BJ (cell line): ENCODE measurements around the gene RECQL5. TPM values are rescaled to one million over a fixed set of nuclear protein-coding genes. Genes with fewer than 3 reads are reported as not detected.

Source experiments
- CTCF ChIA-PET: fragments of 350-600 bp; formaldehyde crosslinking; extraction: SDS; loops from one replicate; lab custom pipeline; 2021; ENCODE audit warnings: antibody characterized with exemption, inconsistent platforms; lab: Yijun Ruan, JAX
- POLR2A ChIA-PET: fragments of 300-600 bp; sonication (Branson Sonifier 250); formaldehyde crosslinking; extraction: SDS; loops from one replicate; lab custom pipeline; 2021; ENCODE audit warnings: antibody characterized with exemption; lab: Charles Lee
- DNase-seq: peaks from one replicate; pipeline ENCODE4 v3.0.0-alpha.2; 2011; ENCODE audit warnings: low read depth
- H3K27me3 ChIP-seq: 2 replicates; pipeline ENCODE4 v1.6.0; 2011; ENCODE audit warnings: low read length; ENCODE audit not compliant: control insufficient read depth, insufficient read depth
- H3K36me3 ChIP-seq: 2 replicates; pipeline ENCODE4 v1.5.1; 2011; ENCODE audit warnings: low read length; ENCODE audit not compliant: control insufficient read depth, insufficient read depth
- H3K4me3 ChIP-seq: 2 replicates; pipeline ENCODE4 v1.5.1; 2011; ENCODE audit warnings: low read depth, mild to moderate bottlenecking, control low read depth, low read length
- CTCF ChIP-seq: IDR thresholded peaks from 2 replicates; pipeline ENCODE4 v1.5.1; 2011; ENCODE audit warnings: low read depth, mild to moderate bottlenecking, control low read depth, inconsistent platforms, low read length, moderate library complexity; ENCODE audit not compliant: insufficient read depth
- polyA plus RNA-seq: library from polyadenylated mRNA; depleted of rRNA; stranded (reverse); fragments of >200 nt; gene quantifications from 2 replicates; pipeline ENCODE4 v1.2.3, GENCODE V29; 2011

Gene RECQL5
- polyA plus RNA-seq, 1 experiment: 14.2 TPM

- ChIA-PET CTCF (interaction anchor here (0.7 to 3.7 kb wide), 11 partner anchors 8 to 154 kb away, joined by 3 to 44 read pairs (median 5); partner anchors contain the start of gene SMIM5), POLR2A (interaction anchor here (1.5 kb wide), 1 partner anchor 12 kb away, joined by 4 read pairs; no protein-coding TSS in a partner anchor)
- peak; percentile 93 for DNase-seq
- Histone ChIP-seq H3K36me3 (peaks cover 7% of the 10 kb centered on the region; the same call in 1 of the 2 replicates), H3K27me3 (no peaks in the 10 kb centered on the region), H3K4me3 (no peak overlapping the region)
- peak; percentile 47 for TF ChIP-seq CTCF
Observed at GRCh38 chr17:75693500-75694481, 26.8 kb upstream of the RECQL5 start.

- no peak for TF ChIP-seq CTCF
- no peak overlapping the region for H3K4me3 ChIP-seq
- peaks cover 8% of the 10 kb centered on the region for H3K36me3 ChIP-seq
- no peaks in the 10 kb centered on the region for H3K27me3 ChIP-seq
- CTCF ChIA-PET: interaction anchor here (0.9 to 3.7 kb wide), 8 partner anchors 10 to 61 kb away, joined by 3 to 44 read pairs (median 7); partner anchors contain the start of gene SMIM5
- POLR2A ChIA-PET: interaction anchor here (0.5 to 1.5 kb wide), 2 partner anchors 11 to 18 kb away, joined by 3 to 4 read pairs; no protein-coding TSS in a partner anchor
- DNase-seq: no peak
Observed at GRCh38 chr17:75692976-75693375, 26.0 kb upstream of the RECQL5 start.

- no peak for DNase-seq
- TF ChIP-seq CTCF: no peak
- ChIA-PET POLR2A (no interaction called here), CTCF (interaction anchor here (1.7 to 3.7 kb wide), 5 partner anchors 9 to 59 kb away, joined by 5 to 44 read pairs (median 17); partner anchors contain the start of gene SMIM5)
- Histone ChIP-seq H3K36me3 (peaks cover 7% of the 10 kb centered on the region), H3K4me3 (no peak overlapping the region), H3K27me3 (no peaks in the 10 kb centered on the region)
Observed at GRCh38 chr17:75691801-75692626, 25.1 kb upstream of the RECQL5 start.

DNA sequence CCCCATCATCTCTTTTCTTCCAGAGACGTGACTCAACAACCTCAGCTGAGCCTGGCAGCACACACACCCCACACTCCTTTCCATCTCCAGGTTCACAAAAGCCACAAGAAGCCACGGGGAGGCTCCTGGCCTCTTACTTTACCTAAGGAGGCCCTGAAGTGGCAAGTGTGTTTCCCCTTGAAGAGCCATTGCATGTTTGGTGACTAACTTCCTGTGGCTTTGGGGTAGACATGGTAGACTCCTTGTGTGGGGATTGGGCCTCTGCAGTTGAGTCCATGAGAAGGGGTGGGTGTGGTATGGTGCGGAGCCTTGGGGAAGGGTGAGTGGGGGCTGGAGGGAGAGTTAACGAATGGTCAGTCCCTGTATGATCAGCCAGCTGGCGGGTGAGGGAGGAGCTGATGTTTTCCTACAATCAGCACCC is 24.4 kb upstream of the RECQL5 start:
- CTCF ChIA-PET: interaction anchor here (1.7 to 3.7 kb wide), 4 partner anchors 9 to 59 kb away, joined by 5 to 44 read pairs (median 14); partner anchors contain the start of gene SMIM5
- H3K36me3 ChIP-seq: peaks cover 7% of the 10 kb centered on the region
- POLR2A ChIA-PET: no interaction called here
- DNase-seq: no peak
- H3K4me3 ChIP-seq: no peak overlapping the region
- no peaks in the 10 kb centered on the region for H3K27me3 ChIP-seq
- no peak for TF ChIP-seq CTCF
